Esophagus squamous epithelium (tissue), 4 donors: ENCODE results near the gene NGF.

Experiments
- POLR2A ChIP-seq, 4 donors: fragments of 450-650 bp; IDR thresholded peaks; one replicate each; pipeline ENCODE4 v1.6.1; 2017; ENCODE audit warnings: antibody characterized with exemption in 4 of 4, mild to moderate bottlenecking in 4 of 4, moderate library complexity in 3 of 4
- TF ChIP-seq, protein P1 (sequence below), 6 experiments: fragments of 450-650 bp in 4 of 6; fragments of 200-600 bp in 2 of 6; sonication (generic) in 2 of 6; IDR thresholded peaks; one replicate each; pipeline ENCODE4 v1.5.1; 2016 to 2019; ENCODE audit warnings: antibody characterized with exemption in 6 of 6, mild to moderate bottlenecking in 4 of 6, moderate library complexity in 4 of 6

DNA sequence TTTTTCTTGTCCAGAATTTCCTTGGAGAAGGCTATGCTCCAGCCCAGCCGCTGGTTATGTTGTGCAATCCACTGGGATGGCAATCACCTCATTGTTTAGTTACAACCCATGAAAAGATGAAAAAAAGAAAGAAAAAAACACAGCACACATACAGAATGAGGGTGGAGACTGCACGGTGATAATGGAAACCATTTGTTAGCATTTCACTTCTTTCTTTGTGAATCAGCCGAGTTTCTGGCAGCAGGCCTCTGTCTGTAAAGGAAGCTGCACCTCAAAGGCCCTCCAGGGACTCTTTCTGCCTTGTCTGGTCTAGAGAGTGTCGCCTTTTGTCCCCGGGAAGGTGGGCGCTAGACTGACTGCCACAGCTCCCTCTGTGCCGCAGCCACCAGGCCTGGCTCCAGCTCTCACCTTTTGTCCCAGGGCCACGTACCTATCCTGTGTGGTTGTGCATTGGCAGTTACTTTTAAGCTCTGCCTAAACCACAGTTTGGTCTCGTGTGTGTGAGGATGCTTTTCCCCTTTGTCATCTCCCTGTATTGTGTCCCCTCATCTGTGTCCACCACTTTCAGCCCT, 35.6 kb downstream of the NGF start:
- TF ChIP-seq, protein P1, sequence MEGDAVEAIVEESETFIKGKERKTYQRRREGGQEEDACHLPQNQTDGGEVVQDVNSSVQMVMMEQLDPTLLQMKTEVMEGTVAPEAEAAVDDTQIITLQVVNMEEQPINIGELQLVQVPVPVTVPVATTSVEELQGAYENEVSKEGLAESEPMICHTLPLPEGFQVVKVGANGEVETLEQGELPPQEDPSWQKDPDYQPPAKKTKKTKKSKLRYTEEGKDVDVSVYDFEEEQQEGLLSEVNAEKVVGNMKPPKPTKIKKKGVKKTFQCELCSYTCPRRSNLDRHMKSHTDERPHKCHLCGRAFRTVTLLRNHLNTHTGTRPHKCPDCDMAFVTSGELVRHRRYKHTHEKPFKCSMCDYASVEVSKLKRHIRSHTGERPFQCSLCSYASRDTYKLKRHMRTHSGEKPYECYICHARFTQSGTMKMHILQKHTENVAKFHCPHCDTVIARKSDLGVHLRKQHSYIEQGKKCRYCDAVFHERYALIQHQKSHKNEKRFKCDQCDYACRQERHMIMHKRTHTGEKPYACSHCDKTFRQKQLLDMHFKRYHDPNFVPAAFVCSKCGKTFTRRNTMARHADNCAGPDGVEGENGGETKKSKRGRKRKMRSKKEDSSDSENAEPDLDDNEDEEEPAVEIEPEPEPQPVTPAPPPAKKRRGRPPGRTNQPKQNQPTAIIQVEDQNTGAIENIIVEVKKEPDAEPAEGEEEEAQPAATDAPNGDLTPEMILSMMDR (IDR thresholded peaks at IDR 0.05) = no peak
- no peak for TF ChIP-seq POLR2A (IDR thresholded peaks at IDR 0.05)
